Fibroblast of peridontal ligament (primary cell): Measurements from ENCODE around the gene PRPS1.
A peak's percentile ranks its signal among the peaks of the same experiment; 100 is the strongest.
"Not testable (repeated sequence)": the region's sequence is repeated elsewhere in the genome, so short reads cannot be mapped to it uniquely, and the experiment has no call there.

Experiments used
- DNase-seq: peaks from one replicate; pipeline ENCODE4 v3.0.0-alpha.2; 2010; ENCODE audit errors: extremely low read depth

The PRPS1 gene

DNA sequence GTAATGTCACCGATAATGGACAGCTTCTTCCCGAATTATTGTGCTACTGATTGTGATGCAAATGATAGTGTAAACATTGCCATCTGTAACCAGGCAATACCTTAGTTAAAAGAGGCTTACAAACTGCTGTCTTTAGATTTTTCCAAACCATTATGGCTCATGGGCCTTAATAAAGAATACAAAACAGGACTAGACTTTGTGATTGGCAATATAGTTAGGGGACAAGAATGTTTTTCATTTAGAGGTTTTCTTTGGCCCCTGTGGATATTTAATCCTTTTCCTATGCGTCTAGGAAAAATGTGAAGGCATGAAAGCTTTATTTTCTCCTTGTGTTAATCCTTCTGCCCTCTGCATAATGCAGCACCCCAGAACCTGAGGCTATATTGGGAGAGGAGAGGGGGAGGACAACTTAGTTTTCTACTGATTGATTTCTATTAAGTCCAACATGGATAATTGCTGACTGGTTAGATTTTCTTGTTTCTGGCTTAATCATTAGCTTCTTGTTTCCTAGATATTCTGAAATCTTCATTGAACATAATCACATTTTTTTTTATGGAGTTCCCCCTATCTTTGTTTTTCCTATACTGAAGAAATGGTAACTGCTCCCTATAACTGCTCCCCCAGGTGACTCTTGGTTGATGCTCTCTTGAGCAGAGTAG, 1.9 kb downstream of the PRPS1 start:
- DNase-seq, result no peak

DNA sequence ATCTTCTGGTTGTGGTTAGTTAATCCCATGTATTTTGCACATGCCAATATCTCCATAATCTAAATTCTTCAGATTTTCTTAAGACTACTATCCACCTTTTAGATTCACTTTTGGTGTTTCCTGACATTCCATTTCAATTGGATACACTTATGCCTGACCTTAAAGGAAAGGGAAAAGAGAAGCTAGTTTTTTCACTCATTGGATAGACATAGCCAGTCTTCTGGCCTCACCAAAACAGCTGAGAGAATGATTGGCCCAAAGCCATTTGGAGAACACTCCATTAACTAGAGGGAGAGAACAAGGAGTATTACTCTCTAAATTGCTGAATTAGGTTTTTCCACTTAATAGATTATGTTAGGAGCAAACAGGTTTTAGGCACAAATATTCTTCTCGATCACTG, 4.0 kb downstream of the PRPS1 start:
- DNase-seq, result no peak

DNA sequence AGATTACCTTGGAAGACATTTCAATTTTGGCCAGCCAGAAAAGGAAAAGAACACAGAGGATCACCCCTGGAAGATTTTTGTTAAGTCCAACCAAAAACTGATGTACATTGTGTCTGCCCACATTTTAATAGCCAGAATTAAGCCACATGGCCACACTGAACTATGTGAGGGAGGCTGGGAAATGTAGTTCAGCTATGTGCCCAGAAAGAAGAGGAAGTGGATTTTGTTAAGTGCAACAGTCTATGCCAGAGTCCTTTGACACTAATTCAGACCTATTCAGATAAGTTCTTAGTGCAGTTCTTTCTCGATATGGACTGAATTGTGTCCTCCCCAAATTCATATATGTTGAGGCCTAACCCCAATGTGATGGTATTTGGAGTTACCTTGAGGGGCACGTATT, 18.4 kb downstream of the PRPS1 start:
- no peak for DNase-seq

DNA sequence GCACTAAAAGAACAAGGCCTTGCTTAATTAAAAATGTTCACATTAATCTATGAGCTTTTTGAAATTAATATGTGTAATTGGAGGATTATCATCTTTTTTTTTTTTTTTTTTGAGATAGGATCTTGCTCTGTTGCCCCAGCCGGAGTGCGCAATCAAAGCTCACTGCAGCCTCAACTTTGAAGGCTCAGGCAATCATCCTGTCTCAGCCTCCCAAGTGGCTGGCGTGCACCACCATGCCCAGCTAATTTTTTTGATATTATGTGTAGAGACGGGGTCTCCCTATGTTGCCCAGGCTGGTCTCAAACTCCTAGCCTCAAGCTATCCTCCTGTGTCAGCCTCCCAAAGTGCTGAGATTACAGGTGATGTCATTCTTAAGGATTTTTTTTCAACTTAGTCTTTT, 20.0 kb downstream of the PRPS1 start:
- no peak for DNase-seq

DNA sequence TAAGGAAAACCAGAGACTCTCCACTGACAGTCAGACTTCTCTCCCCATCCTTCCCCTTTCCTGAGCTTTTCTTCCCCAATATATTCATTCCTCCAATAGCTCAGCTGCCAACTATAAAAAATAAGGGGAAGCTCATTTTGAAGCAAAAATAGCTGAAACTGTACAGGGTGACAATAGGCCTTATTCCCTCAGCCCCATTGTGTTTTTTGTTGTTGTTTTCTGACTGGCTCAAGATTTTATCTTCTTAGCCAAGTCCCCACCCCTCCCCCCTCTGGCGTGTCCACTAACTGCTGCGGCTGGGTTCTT, 26.2 kb downstream of the PRPS1 start:
- DNase-seq, result no peak

DNA sequence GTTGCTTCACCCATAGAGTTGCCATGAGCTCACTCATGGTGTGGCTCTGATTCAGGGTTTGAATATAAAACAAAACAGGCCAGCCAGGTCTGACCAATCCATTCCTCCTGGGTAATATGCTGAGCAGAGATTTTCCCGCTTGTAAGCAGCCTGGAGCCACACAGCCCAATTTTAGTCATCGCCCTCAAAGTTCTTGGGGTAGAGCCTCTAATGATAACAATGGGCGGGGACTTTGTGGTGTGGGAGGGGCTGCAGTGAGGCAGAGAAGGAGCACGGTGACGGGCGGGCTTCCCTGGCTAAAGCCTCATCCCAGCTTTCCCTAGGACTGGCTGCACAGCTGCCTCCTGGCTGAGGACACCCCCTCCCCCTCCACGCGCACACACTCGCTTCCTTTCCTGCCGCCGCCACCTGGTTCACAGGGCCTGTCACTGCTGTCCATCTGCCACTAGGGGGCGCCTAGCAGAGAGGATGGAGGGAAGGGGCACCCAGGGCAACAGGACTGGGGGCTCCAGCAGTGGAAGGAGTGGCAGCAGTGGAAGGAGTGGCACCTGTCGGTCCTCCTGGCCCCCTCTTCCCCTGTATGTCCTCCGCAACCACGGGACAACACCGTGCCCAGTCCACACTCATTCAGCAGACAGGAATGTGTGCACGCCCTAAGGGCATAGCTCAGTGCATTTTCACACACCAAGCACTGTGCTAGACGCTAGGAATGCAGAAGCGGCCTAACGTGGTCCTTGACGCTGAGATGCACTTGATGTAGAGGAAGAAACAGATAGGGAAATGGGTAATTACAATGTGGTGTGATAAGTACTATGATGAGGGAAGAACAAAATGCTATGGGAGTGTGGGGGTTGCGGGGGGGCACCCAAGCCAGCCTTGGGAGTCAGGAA, 26.8 kb downstream of the PRPS1 start:
- peak; percentile 93 for DNase-seq

DNA sequence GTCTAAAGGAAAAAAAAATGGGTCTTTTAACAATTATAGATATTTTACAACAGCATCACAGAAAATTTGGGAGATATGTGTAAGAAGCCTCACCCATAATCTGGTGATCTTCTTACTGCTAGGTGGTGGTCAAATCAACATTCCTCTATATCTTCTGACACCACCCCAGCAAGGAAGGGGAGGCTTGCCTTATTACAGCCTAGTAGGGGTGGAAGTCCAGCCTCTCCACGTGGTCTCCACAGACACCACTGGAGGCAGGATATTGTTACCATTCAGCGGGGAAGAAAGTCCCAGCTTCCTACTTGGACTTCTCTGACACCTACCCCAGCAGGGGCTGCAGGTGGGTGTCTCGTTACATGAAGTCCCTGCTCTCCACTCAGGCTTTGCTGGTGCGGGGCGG, 28.7 kb downstream of the PRPS1 start:
- DNase-seq, result no peak

DNA sequence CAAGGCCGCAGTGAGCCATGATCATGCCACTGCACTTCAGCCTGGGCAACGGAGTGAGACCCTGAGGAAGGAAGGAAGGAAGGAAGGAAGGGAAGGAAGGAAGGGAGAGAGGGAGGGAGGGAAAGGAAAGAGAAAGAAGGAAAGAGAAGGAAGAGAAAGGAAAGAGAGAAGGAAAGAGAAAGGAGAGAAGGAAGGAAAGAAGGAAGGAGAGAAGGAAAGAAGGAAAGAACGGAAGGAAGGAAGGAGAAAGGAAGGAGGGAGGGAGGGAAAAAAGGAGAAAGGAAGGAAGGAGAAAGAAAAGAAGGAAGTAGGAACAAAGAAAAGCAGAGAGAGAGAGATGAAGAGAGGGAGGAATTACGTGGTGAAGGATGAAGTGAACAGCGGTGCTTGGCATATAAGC, 30.4 kb downstream of the PRPS1 start:
- no peak for DNase-seq

DNA sequence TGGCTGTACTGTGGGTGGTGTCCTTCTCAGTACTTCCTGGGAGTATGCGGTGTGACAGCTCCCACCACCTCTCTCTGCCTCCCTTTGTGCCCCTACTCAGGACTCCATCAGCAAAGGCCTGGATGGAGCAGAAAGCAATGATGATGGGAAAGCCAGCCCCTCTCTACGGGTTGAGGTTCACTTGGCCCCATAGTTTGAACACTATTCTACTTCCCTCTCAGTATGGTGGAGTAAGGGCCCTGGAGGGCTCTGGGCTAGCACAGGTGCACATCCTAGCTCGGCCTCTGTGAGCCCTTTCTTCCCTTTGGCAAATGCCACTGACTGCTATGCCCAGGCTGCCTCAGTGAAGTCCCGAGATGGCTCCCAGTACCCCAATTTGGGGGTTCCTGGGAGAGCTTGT, 31.0 kb downstream of the PRPS1 start:
- DNase-seq, result no peak

DNA sequence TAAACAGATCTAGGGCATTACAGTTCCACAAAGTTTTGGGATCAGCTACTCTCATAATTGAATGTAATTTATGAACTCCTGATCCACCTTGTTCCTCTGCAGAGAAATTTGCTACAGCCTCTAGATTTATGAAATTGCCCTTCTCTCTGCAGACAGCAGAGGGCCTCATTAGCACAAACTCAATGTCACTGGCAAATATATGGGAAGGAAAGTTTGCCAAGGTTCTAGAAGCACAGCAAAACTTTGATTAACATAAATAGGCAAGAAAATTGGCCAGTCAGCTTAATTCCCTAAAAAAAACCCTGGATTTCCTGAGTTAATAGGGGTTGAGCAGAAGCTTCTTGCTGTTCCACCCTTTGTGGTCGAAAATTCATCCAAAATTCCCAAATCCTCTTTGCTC, 31.5 kb downstream of the PRPS1 start:
- peak; percentile 73 for DNase-seq

DNA sequence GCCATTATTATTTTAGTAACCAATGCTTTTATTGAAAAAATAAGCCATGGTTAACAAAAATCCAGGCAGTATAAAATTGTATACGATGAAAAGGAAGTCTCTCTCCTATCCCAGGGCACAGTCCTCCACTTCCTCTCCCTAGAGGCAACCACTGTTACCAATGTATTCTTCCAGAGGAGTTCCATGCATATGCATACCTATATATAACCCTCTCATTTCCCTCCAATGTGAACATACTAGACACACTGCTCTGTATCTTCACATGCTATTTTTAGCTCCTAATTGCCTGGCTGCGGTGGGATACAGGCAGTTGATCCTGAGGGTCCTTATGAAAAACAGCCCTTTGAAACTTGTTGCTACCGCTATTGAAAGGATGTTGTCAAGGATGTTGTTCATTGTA, 33.8 kb downstream of the PRPS1 start:
- DNase-seq, result no peak

DNA sequence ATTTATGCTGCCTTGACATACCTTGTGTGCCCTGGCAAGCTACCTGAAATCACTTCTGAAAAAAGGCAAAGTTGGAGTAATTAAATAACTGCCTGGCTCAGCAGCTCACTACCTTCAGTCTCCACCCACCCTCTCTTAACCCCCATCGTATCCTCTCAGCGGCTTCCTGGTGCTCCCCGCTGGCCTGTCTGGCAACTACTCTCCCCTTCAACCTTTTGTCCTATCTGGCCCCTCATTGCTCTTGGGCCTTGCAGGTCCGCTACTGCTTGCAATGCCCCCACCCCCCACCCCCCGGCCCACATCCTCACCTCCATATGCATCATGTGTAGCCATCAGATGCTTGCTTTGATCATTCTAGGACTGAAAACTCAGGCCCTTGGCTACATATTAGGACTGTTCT, 34.5 kb downstream of the PRPS1 start:
- DNase-seq, result no peak

DNA sequence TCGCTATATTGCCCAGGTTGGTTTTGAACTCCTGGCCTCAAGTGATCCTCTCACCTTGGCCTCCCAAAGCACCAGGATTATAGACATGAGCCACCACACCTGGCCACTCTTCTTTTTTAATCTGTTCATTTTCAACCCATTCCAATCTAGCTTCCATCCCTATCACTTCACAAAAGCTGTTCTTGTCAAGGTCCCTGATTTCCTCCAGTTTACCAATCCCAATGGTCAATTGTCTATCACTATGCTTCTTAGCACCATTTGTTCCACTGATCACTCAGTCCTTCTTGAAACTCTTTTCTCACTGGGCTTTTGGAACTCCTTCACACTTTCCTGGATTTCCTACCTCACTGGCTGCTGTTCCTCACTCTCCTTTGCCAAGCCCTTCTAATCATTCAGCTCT, 38.6 kb downstream of the PRPS1 start:
- no peak for DNase-seq

DNA sequence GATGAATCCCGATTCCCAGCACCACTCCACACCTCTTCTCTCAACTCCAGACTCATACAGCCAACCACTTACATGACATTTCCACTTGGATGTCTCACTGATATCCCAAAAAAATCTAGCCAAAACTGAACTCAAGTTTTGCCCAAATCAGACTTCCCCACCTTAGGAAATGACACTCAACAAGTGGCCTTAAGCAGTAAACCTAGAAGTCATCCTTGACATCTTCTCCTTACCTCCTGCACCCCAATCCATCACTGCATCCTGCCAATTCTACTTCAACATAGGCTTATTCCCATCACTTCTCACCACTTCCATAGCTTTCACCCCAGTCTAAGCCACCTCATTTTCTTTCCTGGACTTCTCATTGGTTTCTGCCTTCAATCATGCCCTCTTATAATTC, 39.1 kb downstream of the PRPS1 start:
- no peak for DNase-seq

DNA sequence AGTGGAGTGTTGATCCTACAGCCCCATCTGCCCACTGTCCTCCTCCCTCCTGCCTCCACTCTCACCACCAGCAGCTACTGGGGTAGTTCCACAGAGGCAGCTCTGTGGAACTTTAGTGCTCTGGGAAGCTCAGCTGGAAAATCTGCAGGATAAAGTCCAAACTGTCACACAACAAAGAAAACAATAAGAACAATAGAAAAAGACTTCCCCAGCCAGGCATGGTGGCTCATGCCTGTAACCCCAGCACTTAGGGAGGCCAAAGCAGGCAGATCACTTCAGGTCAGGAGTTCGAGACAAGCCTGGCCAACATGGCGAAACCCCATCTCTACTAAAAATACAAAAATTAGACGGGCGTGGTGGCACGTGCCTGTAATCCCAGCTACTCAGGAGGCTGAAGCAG, 40.4 kb downstream of the PRPS1 start:
- not testable (repeated sequence) for DNase-seq

DNA sequence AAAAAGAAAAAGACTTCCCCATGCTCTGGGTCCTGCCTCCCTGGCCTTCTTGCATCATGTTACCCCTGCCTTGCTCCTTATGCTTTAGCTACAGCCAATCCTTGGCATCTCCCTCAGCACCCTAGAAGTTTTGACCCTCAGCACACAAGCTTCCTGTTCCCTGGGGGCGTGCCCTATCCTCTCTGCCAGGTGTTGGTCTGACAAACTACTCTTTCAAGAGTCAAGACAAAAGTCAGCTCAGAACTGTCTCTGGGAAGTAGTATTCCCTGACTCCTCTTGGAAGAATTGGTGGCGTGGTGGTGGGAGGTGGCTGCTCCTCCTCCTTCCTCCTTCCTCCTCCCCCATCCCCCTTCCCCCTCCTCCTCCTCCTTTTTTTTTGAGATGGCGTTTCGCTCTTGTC, 41.0 kb downstream of the PRPS1 start:
- DNase-seq, result no peak

DNA sequence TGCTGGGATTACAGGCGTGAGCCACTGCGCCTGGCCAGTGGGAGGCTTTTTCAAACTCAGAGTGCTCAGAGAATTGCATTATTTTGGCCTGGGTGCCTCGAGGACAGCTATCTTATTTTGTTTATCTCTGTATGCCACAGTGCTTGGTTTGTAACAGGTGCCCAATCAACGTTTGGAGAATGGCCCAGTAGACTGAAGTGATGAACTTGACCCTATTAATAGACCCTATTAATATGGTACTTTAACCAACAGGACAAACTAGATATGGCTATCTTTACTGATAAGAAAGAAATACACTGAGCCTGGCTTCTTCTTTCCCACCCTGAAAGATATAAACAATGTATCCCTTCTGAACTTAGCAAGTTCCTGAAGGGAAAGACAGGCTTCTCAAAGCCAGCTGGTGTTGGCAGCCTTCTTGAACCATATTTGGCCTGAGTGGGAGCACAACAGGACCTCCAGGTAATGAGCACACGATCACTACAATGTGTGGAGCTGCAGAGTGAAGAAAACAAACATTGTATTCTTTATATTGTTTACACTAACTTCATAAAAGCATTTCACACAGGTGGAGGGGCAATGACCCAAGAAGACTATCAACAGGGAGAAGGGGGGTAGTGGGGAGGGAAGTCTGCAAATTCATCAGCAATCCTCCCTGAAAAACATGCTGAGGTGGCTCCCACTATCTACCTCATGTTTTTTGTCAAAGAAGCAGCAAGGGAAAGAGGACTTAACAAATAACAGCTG, 41.7 kb downstream of the PRPS1 start:
- no peak for DNase-seq

DNA sequence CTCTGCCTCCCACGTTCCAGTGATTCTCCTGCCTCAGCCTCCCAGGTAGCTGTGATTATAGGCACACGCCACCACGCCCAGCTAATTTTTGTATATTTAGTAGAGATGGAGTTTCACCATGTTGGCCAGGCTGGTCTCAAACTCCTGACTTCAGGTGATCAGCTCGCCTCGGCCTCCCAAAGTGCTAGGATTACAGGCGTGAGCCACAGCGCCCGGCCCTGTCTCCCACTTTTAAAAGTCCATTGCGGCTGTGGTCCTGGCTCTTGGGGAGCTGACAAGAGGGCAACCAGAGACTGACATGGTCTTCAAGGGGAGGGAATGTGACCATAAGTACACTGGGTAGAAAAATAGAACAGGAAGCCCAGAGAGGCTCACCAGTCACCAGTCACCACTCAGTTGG, 42.9 kb downstream of the PRPS1 start:
- not testable (repeated sequence) for DNase-seq

DNA sequence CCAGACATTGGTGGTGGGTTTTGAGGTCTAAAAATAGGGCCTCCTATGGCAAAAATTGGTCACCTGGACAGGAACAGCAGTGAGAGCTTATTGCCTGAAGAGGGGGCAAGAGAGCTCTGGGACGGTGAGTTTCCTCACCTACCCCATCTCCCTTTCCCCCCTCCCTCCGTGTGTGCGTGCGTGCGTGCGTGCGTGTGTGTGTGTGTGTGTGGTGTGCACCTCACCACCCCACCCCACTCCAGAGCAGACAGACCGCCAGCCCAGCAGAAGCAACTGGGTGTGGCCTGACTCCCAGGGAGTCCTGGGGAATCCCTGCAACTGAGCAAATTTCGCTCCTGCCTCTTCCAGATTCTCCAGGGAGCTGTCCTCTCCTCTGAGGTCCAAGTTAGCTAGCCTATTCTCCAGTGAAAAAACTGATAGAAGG, 44.7 kb downstream of the PRPS1 start:
- peak; percentile 13 for DNase-seq

DNA sequence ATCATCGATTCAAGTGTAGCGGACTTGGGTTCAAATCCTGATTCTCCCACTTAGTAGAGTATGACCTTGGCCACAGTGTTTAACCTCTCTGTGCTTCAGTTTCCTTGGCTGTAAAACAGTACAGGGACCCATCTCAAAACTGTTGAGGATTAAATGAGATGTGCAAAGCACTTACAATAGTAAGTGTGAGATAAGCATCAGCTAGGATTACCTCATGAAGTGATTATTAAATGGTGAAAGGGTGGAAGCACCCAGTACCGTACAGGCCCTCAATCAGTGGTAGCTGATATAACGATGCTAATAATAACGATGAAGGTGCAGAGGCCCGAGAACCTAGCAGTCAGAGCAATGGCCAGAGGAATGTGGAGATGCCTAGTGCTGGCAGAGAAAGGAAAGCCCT, 45.1 kb downstream of the PRPS1 start:
- no peak for DNase-seq

DNA sequence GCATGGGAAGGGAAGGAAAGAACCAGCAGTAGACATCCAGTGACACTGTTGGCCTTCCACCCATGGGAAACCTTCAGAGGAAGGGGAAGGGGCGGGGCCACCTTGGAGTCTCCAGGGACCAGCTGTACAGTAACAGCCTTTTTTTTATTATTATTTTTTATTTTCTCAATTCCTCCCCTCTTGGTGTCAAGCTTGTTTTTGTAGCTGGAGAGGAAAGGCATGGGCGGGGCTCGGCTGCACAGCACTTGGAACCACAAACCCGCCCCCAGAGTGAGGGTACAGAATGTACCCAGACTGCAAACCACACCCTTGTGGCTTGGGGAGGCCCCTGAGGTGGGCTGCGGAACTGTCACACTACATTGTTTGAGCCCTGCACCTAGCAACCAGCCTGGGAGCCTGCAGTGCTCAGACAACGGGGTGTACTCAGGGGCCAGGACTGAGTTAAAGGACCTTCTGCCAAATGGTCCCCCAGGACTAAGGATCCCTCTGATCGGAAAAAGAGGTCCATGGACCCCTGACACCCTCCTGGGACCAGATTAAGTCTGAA, 45.7 kb downstream of the PRPS1 start:
- no peak for DNase-seq

DNA sequence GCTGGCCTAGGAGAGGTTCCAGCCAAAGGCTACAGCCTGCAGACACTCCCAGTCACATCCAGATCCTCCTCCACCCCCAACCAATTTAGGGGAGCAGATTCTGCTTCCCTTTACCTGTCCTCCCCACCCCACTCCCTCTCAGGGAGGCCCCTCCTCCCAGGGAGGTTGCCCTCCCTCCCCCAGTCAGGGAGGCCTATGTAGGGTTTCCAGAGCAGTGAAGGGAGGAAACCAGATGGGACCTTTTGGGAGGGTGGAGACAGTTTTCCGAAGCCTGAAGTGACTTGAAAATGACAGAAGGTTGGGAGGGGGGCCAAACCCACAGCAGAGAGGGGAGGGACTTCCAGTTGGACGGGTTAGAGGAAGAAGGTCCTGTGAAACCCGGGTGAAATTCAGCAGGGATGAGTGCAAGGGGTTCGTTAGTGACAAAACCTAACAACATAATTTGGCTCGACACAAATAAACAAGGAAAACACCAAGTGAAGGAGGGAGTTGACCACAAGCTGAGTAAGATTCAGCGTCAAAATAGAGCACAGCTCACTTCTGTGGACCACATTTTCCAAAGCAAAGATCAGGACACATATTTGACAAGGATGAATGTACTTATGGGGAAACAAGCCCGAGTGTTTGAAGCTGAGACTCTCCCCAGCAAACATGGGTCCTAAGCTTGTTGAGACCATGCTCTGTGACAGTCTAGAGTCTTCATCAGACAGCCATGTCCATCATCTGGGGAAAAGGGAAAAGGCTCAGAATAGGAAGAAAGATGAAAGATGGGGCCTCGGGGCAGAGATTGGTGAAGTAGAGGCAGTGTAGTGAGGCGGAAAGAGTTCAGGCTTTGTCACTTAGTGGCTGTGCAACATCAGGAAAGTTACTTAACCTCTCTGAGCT, 46.4 kb downstream of the PRPS1 start:
- DNase-seq, result peak; percentile 36
